ENCODE data around the gene HUNK. TPM values are rescaled to one million over a fixed set of nuclear protein-coding genes. Genes with fewer than 3 reads are reported as not detected.
"Not testable (repeated sequence)": the region's sequence is repeated elsewhere in the genome, so short reads cannot be mapped to it uniquely, and the experiment has no call there.

The HUNK gene
- total RNA-seq, 4 donors from 2014 or later: 0.22 to 1.2 (median 0.36) TPM

DNA sequence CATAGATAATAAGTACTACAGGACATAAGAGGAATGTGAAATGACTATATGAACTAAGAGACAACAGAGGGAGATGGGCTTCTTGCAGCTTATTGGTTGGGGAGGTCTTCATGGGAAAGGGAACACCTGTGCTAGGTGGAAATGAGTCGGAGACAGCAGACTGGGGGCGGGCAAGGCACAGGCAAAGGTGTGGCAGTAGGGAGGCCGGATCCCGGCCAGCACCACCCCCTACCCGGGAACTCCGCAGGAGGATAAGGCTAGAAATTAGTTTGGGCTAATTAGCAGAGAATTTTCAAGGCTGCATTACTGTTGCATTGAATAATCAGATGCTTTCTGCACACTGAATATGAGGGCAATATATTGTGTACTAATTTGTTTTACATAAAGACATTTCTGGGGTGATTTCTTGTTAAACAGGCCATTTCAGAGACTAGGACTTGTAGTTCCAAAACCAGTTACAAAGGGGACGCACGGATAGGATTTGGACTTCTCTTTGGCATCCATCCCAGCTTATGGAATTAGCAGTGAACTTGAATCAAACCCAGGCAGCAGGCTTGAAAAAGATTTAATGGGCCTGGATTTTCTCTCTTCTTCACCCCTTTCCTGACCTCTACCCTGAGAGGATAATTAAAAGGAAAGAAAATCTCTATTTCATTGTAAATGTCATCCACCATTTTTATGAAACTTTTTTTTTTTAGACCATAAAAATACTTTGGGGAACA lies 2.2 kb upstream of the HUNK start:
- no peaks in the 10 kb centered on the region for H3K9me3 ChIP-seq
- H3K36me3 ChIP-seq: no peaks in the 10 kb centered on the region
- H3K27me3 ChIP-seq: no peaks in the 10 kb centered on the region
- no peak overlapping the region for H3K4me3 ChIP-seq (replicated peaks in 1 of 3)
- no peak for TF ChIP-seq POLR2A (IDR thresholded peaks at IDR 0.05)
- TF ChIP-seq, protein P1, sequence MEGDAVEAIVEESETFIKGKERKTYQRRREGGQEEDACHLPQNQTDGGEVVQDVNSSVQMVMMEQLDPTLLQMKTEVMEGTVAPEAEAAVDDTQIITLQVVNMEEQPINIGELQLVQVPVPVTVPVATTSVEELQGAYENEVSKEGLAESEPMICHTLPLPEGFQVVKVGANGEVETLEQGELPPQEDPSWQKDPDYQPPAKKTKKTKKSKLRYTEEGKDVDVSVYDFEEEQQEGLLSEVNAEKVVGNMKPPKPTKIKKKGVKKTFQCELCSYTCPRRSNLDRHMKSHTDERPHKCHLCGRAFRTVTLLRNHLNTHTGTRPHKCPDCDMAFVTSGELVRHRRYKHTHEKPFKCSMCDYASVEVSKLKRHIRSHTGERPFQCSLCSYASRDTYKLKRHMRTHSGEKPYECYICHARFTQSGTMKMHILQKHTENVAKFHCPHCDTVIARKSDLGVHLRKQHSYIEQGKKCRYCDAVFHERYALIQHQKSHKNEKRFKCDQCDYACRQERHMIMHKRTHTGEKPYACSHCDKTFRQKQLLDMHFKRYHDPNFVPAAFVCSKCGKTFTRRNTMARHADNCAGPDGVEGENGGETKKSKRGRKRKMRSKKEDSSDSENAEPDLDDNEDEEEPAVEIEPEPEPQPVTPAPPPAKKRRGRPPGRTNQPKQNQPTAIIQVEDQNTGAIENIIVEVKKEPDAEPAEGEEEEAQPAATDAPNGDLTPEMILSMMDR (IDR thresholded peaks at IDR 0.05): no peak
- H3K4me1 ChIP-seq: peaks cover 13 to 16% of the 10 kb centered on the region in 2 donors
- intact Hi-C loops (cut with DNase I): loop anchor here (10.0 kb wide), 1 partner anchor 86 kb away; no protein-coding TSS in a partner anchor
- WGBS, 2 donors: 74 to 86% methylated on average over 8 of the region's 8 CpGs
- no peak for DNase-seq
- H3K27ac ChIP-seq: no peak overlapping the region

- peaks cover 13 to 16% of the 10 kb centered on the region in 2 donors for H3K4me1 ChIP-seq
- not testable (repeated sequence) for H3K9me3 ChIP-seq; H3K4me3 ChIP-seq (replicated peaks in 1 of 3); H3K36me3 ChIP-seq; H3K27ac ChIP-seq; H3K27me3 ChIP-seq; DNase-seq
- intact Hi-C loops (cut with DNase I): loop anchor here (10.0 kb wide), 1 partner anchor 87 kb away; no protein-coding TSS in a partner anchor
- WGBS, 2 donors: 96 to 97% methylated on average over 14 of the region's 14 CpGs
Measured at GRCh38 chr21:31871371-31871770, 1.4 kb upstream of the HUNK start.

- Histone ChIP-seq H3K4me3 (replicated peaks in 1 of 3) (peak overlapping the region in 1 of 3 donors; percentile 52), H3K27me3 (no peaks in the 10 kb centered on the region), H3K27ac (no peak overlapping the region), H3K36me3 (no peaks in the 10 kb centered on the region), H3K9me3 (no peaks in the 10 kb centered on the region), H3K4me1 (peaks cover 13 to 16% of the 10 kb centered on the region in 2 donors)
- WGBS, 2 donors: 10 to 14% methylated on average over 12 of the region's 12 CpGs
- intact Hi-C loops (cut with DNase I): loop anchor here (10.0 kb wide), 1 partner anchor 87 kb away; no protein-coding TSS in a partner anchor
- no peak for DNase-seq
- TF ChIP-seq POLR2A (IDR thresholded peaks at IDR 0.05): no peak
- TF ChIP-seq, protein P1 (IDR thresholded peaks at IDR 0.05): no peak
Measured at GRCh38 chr21:31872072-31872451, 758 bp upstream of the HUNK start.

DNA sequence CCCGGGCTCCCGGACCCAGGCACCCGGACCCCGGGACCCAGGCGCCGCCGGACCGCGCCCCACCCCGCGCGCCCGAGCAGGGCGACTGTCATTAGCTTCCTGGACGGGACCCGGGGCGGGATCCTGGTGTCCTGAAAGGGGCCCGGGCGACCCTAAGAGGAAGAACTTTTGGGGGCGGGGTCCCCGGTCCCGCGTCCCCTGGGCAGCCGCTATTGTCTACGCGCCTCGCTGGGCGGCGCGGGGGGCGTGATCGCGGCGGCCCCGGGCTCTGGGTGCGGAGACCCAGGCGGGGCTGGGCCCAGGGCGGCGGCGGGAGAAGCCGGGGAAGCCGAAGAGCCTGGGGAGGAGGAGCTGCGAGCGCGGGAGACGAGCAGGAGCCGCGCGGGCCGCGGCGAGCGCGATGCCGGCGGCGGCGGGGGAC lies 465 bp downstream of the HUNK start:
- no peaks in the 10 kb centered on the region for H3K9me3 ChIP-seq
- peak; percentile 9 to 16 for DNase-seq
- TF ChIP-seq POLR2A (IDR thresholded peaks at IDR 0.05): no peak
- TF ChIP-seq, protein P1 (IDR thresholded peaks at IDR 0.05): peak in 1 of 6 experiments; percentile 2
- intact Hi-C loops (cut with DNase I): loop anchor here (10.0 kb wide), 1 partner anchor 88 kb away; no protein-coding TSS in a partner anchor
- H3K27ac ChIP-seq: no peak overlapping the region
- H3K4me1 ChIP-seq: peaks cover 13 to 16% of the 10 kb centered on the region in 2 donors
- H3K36me3 ChIP-seq: no peaks in the 10 kb centered on the region
- no peaks in the 10 kb centered on the region for H3K27me3 ChIP-seq
- peak overlapping the region in 1 of 3 donors; percentile 52 for H3K4me3 ChIP-seq (replicated peaks in 1 of 3)
- WGBS, 2 donors: no CpG with 5 or more reads among the region's 58 CpGs

DNA sequence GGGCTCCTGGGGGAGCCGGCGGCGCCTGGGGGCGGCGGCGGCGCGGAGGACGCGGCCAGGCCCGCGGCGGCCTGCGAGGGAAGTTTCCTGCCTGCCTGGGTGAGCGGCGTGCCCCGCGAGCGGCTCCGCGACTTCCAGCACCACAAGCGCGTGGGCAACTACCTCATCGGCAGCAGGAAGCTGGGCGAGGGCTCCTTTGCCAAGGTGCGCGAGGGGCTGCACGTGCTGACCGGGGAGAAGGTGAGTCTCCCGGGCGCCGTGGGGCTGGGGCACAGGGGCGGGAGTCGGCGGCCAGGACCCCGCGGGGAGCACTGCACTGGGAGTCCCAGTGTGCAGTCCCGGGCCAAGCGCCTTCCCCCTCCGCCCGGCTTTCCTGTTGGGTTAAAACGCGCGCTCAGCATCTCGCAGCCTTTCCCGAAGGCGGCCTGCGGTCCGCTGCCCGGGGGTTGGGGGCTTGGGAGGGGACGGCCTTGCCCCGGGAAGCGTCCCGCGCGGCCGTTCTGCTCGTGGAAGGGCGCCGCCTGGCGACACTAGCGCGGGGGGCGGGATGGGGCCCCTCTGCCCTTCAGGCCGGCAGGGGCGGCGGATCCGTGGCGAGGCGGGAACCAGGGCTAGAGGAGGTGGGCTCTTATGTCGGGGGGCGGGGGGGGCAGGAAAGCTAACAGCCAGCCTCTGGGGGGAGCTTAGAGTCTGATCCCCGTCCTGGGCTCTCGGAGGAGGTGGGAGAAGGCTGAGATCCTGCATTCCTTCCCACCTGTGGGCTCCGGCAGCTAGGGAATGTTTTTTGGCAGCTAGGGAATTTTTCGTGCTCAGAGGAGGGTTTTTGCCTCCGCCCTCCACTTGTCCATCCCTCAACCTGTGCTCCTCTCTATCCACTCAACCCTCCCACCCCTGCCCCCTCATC lies 1.1 kb downstream of the HUNK start:
- Histone ChIP-seq H3K36me3 (no peaks in the 10 kb centered on the region), H3K9me3 (no peaks in the 10 kb centered on the region), H3K27me3 (no peaks in the 10 kb centered on the region), H3K27ac (no peak overlapping the region), H3K4me3 (replicated peaks in 1 of 3) (peak overlapping the region in 1 of 3 donors; percentile 52), H3K4me1 (peaks cover 13 to 19% of the 10 kb centered on the region in 2 donors)
- intact Hi-C loops (cut with DNase I): loop anchor here (10.0 kb wide), 1 partner anchor 89 kb away; no protein-coding TSS in a partner anchor
- DNase-seq: peak; percentile 12 to 22
- TF ChIP-seq POLR2A (IDR thresholded peaks at IDR 0.05): no peak
- TF ChIP-seq, protein P1 (IDR thresholded peaks at IDR 0.05): peak in 5 of 6 experiments; percentile 13 to 56 (median 31)
- WGBS, 2 donors: 6% methylated on average over 16 to 32 of the region's 77 CpGs
